Bronchial epithelial cell (primary cell): Measurements from ENCODE around the gene MTHFSD. TPM values are rescaled to one million over a fixed set of nuclear protein-coding genes. Genes with fewer than 3 reads are reported as not detected.

Experiments used
- DNase-seq: peaks from one replicate; pipeline ENCODE4 v3.0.0-alpha.2; 2010; ENCODE audit warnings: low read depth
- FAIRE-seq: peaks from 2 replicates; lab custom pipeline; 2011; peaks lifted over from hg19 to GRCh38; lab: Jason Lieb, UNC
- H3K27me3 ChIP-seq: 2 replicates; pipeline ENCODE4 v1.5.1; 2011; ENCODE audit warnings: low read length; ENCODE audit not compliant: control insufficient read depth, insufficient read depth
- H3K36me3 ChIP-seq: 2 replicates; pipeline ENCODE4 v1.5.1; 2011; ENCODE audit warnings: low read length; ENCODE audit not compliant: control insufficient read depth, insufficient read depth
- H3K4me3 ChIP-seq: 2 replicates; pipeline ENCODE4 v1.5.1; 2011; ENCODE audit warnings: mild to moderate bottlenecking, low read depth, low read length, control low read depth
- total RNA-seq: library from RNA; depleted of rRNA; stranded (reverse); fragments of >200 nt; gene quantifications from 2 replicates; pipeline ENCODE4 v1.2.1, GENCODE V29; 2014
- TF ChIP-seq, protein P1 (sequence below): IDR thresholded peaks from 2 replicates; pipeline ENCODE4 v1.5.1; 2011; ENCODE audit warnings: mild to moderate bottlenecking, moderate library complexity, low read length, control low read depth, inconsistent platforms; ENCODE audit not compliant: insufficient read depth, severe bottlenecking

Gene MTHFSD
- total RNA-seq, 1 donor from 2014 or later, result 13.2 TPM

GRCh38 chr16:86568677-86569623 is 13.9 kb upstream of the MTHFSD start:
- FAIRE-seq (no peak), DNase-seq (no peak)
- Histone ChIP-seq H3K27me3 (peaks cover 36% of the 10 kb centered on the region), H3K4me3 (peak overlapping the region; percentile 33), H3K36me3 (no peaks in the 10 kb centered on the region)
- TF ChIP-seq, protein P1, sequence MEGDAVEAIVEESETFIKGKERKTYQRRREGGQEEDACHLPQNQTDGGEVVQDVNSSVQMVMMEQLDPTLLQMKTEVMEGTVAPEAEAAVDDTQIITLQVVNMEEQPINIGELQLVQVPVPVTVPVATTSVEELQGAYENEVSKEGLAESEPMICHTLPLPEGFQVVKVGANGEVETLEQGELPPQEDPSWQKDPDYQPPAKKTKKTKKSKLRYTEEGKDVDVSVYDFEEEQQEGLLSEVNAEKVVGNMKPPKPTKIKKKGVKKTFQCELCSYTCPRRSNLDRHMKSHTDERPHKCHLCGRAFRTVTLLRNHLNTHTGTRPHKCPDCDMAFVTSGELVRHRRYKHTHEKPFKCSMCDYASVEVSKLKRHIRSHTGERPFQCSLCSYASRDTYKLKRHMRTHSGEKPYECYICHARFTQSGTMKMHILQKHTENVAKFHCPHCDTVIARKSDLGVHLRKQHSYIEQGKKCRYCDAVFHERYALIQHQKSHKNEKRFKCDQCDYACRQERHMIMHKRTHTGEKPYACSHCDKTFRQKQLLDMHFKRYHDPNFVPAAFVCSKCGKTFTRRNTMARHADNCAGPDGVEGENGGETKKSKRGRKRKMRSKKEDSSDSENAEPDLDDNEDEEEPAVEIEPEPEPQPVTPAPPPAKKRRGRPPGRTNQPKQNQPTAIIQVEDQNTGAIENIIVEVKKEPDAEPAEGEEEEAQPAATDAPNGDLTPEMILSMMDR, result no peak

DNA sequence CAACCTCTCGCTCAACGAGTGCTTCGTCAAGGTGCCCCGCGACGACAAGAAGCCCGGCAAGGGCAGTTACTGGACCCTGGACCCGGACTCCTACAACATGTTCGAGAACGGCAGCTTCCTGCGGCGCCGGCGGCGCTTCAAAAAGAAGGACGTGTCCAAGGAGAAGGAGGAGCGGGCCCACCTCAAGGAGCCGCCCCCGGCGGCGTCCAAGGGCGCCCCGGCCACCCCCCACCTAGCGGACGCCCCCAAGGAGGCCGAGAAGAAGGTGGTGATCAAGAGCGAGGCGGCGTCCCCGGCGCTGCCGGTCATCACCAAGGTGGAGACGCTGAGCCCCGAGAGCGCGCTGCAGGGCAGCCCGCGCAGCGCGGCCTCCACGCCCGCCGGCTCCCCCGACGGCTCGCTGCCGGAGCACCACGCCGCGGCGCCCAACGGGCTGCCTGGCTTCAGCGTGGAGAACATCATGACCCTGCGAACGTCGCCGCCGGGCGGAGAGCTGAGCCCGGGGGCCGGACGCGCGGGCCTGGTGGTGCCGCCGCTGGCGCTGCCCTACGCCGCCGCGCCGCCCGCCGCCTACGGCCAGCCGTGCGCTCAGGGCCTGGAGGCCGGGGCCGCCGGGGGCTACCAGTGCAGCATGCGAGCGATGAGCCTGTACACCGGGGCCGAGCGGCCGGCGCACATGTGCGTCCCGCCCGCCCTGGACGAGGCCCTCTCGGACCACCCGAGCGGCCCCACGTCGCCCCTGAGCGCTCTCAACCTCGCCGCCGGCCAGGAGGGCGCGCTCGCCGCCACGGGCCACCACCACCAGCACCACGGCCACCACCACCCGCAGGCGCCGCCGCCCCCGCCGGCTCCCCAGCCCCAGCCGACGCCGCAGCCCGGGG is 12.9 kb upstream of the MTHFSD start:
- no peaks in the 10 kb centered on the region for H3K36me3 ChIP-seq
- peak overlapping the region; percentile 31 for H3K4me3 ChIP-seq
- peaks cover 35% of the 10 kb centered on the region for H3K27me3 ChIP-seq
- DNase-seq, result no peak
- FAIRE-seq, result no peak
- TF ChIP-seq, protein P1, result no peak

- DNase-seq, result no peak
- no peaks in the 10 kb centered on the region for H3K36me3 ChIP-seq
- H3K4me3 ChIP-seq, result peak overlapping the region; percentile 31
- TF ChIP-seq, protein P1, result no peak
- peaks cover 35% of the 10 kb centered on the region for H3K27me3 ChIP-seq
- no peak for FAIRE-seq
These were observed 12.1 kb upstream of the MTHFSD start for GRCh38 chr16:86566966-86567700.

DNA sequence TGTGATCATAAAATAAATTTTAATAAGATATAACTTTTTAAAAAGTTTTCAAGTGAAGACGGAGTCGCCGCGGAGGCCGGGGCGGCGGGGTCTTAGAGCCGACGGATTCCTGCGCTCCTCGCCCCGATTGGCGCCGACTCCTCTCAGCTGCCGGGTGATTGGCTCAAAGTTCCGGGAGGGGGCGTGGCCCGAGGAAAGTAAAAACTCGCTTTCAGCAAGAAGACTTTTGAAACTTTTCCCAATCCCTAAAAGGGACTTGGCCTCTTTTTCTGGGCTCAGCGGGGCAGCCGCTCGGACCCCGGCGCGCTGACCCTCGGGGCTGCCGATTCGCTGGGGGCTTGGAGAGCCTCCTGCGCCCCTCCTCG is 11.5 kb upstream of the MTHFSD start, which contains the start of gene FOXC2:
TSS of gene FOXC2 (plus strand) at position 229 of the 365 bp plus-strand sequence. CDS start 507 bp downstream, outside the sequence.
- Histone ChIP-seq H3K4me3 (peak within 1 kb of the TSS; percentile 31), H3K27me3 (peaks cover 34% of the 10 kb centered on the region), H3K36me3 (no peaks in the 10 kb centered on the region)
- TF ChIP-seq, protein P1, result no peak
- FAIRE-seq (no peak), DNase-seq (peak; percentile 70)
